ENCODE data around the gene KRTAP10-7.

- TF ChIP-seq, protein P1, sequence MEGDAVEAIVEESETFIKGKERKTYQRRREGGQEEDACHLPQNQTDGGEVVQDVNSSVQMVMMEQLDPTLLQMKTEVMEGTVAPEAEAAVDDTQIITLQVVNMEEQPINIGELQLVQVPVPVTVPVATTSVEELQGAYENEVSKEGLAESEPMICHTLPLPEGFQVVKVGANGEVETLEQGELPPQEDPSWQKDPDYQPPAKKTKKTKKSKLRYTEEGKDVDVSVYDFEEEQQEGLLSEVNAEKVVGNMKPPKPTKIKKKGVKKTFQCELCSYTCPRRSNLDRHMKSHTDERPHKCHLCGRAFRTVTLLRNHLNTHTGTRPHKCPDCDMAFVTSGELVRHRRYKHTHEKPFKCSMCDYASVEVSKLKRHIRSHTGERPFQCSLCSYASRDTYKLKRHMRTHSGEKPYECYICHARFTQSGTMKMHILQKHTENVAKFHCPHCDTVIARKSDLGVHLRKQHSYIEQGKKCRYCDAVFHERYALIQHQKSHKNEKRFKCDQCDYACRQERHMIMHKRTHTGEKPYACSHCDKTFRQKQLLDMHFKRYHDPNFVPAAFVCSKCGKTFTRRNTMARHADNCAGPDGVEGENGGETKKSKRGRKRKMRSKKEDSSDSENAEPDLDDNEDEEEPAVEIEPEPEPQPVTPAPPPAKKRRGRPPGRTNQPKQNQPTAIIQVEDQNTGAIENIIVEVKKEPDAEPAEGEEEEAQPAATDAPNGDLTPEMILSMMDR (conservative IDR thresholded peaks at IDR 0.05; ENCODE audit: low read length) = no peak
- no peak for TF ChIP-seq EZH2phosphoT487 (IDR thresholded peaks at IDR 0.05; ENCODE audit: borderline replicate concordance, low read depth, low read length)
Measured at GRCh38 chr21:44601596-44602462, 1.4 kb downstream of the KRTAP10-7 start.
